HepG2 (cell line): ENCODE results near the gene MCAT. TPM values are rescaled to one million over a fixed set of nuclear protein-coding genes. Genes with fewer than 3 reads are reported as not detected.
A peak's percentile ranks its signal among the peaks of the same experiment; 100 is the strongest.
"Not testable (repeated sequence)": the region's sequence is repeated elsewhere in the genome, so short reads cannot be mapped to it uniquely, and the experiment has no call there.

Experiments used
- ARNTL ChIP-seq: sonication (generic); formaldehyde crosslinking; IDR thresholded peaks from 2 replicates; pipeline ENCODE4 v1.4.0; 2020; ENCODE audit warnings: mild to moderate bottlenecking, missing genetic modification reagents
- BCL6 ChIP-seq: IDR thresholded peaks from 2 replicates; pipeline ENCODE4 v1.6.1; 2016; ENCODE audit warnings: missing genetic modification reagents, missing compliant biosample characterization
- CREB1 ChIP-seq, 2 experiments: fragments of 450-650 bp in 1 of 2; IDR thresholded peaks; 2 replicates each; pipeline ENCODE4 v1.6.1; 2016 to 2017; ENCODE audit warnings: control low read depth in 1 of 2, mild to moderate bottlenecking in 1 of 2, missing compliant biosample characterization in 1 of 2, missing genetic modification characterization in 1 of 2
- CREM ChIP-seq, 2 experiments: sonication (generic) in 1 of 2; formaldehyde crosslinking in 1 of 2; IDR thresholded peaks; 2 replicates each; pipeline versions ENCODE4 v1.4.0 to v1.6.1; 2016 to 2020; ENCODE audit warnings: antibody characterized with exemption in 1 of 2, mild to moderate bottlenecking in 1 of 2, missing genetic modification reagents in 1 of 2
- HOXA5 ChIP-seq: sonication (generic); formaldehyde crosslinking; IDR thresholded peaks from 2 replicates; pipeline ENCODE4 v1.4.0; 2020; ENCODE audit warnings: missing genetic modification reagents
- MAFK ChIP-seq, 2 experiments: IDR thresholded peaks in 1 of 2; conservative IDR thresholded peaks in 1 of 2; 2 replicates each; pipeline ENCODE4 v1.6.1; 2011; ENCODE audit warnings: improper control_type of control experiment in 2 of 2, low read length in 2 of 2
- NCOA2 ChIP-seq: sonication (generic); formaldehyde crosslinking; IDR thresholded peaks from 2 replicates; pipeline ENCODE4 v1.8.0; 2022; ENCODE audit warnings: inconsistent platforms
- NR2C2 ChIP-seq: sonication (generic); formaldehyde crosslinking; IDR thresholded peaks from 2 replicates; pipeline ENCODE4 v1.4.0; 2020; ENCODE audit warnings: missing genetic modification reagents, mild to moderate bottlenecking, moderate library complexity, borderline replicate concordance
- RXRA ChIP-seq: sonication (generic); formaldehyde crosslinking; IDR thresholded peaks from 2 replicates; pipeline ENCODE4 v1.5.1; 2020; ENCODE audit warnings: missing genetic modification reagents
- SALL1 ChIP-seq: sonication (generic); formaldehyde crosslinking; IDR thresholded peaks from 2 replicates; pipeline ENCODE4 v1.8.0; 2022; ENCODE audit warnings: mild to moderate bottlenecking, missing genetic modification reagents
- SAP130 ChIP-seq: IDR thresholded peaks from 2 replicates; pipeline ENCODE4 v1.6.1; 2016; ENCODE audit warnings: low read depth
- SOX13 ChIP-seq, 3 experiments: fragments of 450-650 bp in 1 of 3; sonication (generic) in 1 of 3; formaldehyde crosslinking in 1 of 3; IDR thresholded peaks in 2 of 3; conservative IDR thresholded peaks in 1 of 3; 2 replicates each; pipeline versions ENCODE4 v1.5.0 to v1.6.1; 2016 to 2020; ENCODE audit warnings: antibody characterized with exemption in 1 of 3, mild to moderate bottlenecking in 1 of 3, missing compliant biosample characterization in 1 of 3, missing genetic modification reagents in 1 of 3, moderate library complexity in 1 of 3
- TEAD3 ChIP-seq: optimal IDR thresholded peaks from 2 replicates; pipeline ENCODE3; 2016; ENCODE audit warnings: borderline replicate concordance
- TGIF2 ChIP-seq: IDR thresholded peaks from 2 replicates; pipeline ENCODE4 v1.6.1; 2016; ENCODE audit warnings: control low read depth, missing compliant biosample characterization
- ZBTB7B ChIP-seq: sonication (generic); formaldehyde crosslinking; IDR thresholded peaks from 2 replicates; pipeline ENCODE4 v1.4.0; 2020; ENCODE audit warnings: missing genetic modification reagents
- ZFY ChIP-seq: sonication (generic); formaldehyde crosslinking; IDR thresholded peaks from 2 replicates; pipeline ENCODE4 v1.4.0; 2020; ENCODE audit warnings: missing genetic modification reagents
- ZNF224 ChIP-seq: sonication (generic); formaldehyde crosslinking; IDR thresholded peaks from 2 replicates; pipeline ENCODE4 v1.5.0; 2020; ENCODE audit warnings: mild to moderate bottlenecking, missing genetic modification reagents
- polyA plus RNA-seq, 8 experiments: library from polyadenylated mRNA; depleted of rRNA in 3 of 8; stranded (reverse) in 7 of 8; unstranded in 1 of 8; fragments of >200 nt; fragmentation: Illumina TruSeq in 4 of 8; extraction: Trizol in 4 of 8; gene quantifications; 2 replicates each; pipeline versions ENCODE4 v1.2.1 to v1.2.3, GENCODE V29; 2011 to 2016; ENCODE audit warnings: low read depth in 4 of 8, missing spikeins in 1 of 8, mixed read lengths in 1 of 8; ENCODE audit not compliant: insufficient read depth in 1 of 8
- total RNA-seq, 5 experiments: library from RNA; depleted of rRNA; stranded (reverse); fragments of >200 nt; fragmentation: Illumina TruSeq; extraction: Trizol; gene quantifications; 2 replicates each; pipeline ENCODE4 v1.2.3, GENCODE V29; 2016; ENCODE audit warnings: low read depth in 1 of 5
- TF ChIP-seq, protein P1 (sequence below): sonication (generic); formaldehyde crosslinking; IDR thresholded peaks from 2 replicates; pipeline ENCODE4 v1.4.0; 2020; ENCODE audit warnings: missing genetic modification reagents, borderline replicate concordance
- TF ChIP-seq, protein P2 (sequence below): IDR thresholded peaks from 2 replicates; pipeline ENCODE4 v1.6.1; 2016; ENCODE audit warnings: control low read depth
- TF ChIP-seq, protein P3 (sequence below): sonication (generic); formaldehyde crosslinking; IDR thresholded peaks from 2 replicates; pipeline ENCODE4 v1.9.0; 2022; ENCODE audit warnings: missing genetic modification reagents, mild to moderate bottlenecking, borderline replicate concordance
- TF ChIP-seq, protein P4 (sequence below): sonication (generic); formaldehyde crosslinking; IDR thresholded peaks from 2 replicates; pipeline ENCODE4 v1.4.0; 2020; ENCODE audit warnings: missing genetic modification reagents, borderline replicate concordance

Gene MCAT
- total and polyA plus RNA-seq, 2 of the 13 experiments (the other 11 are each of a cell fraction or from before 2014, with no cell fraction given), result 9.3 to 16.7 TPM

DNA sequence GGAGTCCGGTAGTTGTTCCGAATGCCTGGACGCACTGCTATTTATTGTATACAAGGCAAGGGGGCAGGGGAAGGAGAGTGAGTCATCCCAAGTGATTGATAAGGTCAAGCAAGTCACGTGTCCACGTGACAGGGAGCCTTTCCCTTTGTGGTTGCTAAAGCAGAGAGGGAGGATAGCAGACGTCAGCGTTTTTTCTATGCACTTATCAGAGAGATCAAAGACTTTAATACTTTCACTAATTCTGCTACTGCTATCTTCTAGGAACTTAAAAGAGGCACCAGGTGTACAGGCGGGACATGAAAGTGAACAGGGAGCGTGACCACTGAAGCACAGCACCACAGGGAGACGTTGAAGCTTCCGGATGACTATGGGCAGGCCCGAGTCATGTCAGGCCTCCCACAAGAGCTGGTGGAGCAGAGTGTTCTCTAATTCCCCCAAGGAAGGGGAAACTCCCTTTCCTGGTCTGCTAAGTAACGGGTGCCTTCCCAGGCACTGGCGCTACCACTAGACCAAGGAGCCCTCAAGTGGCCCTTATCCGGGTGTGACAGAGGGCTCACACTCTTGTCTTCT lies 39.1 kb downstream of the MCAT start (continued):
- TF ChIP-seq CREB1 (IDR thresholded peaks at IDR 0.05) (peak; percentile 48; the same call in 1 of the 2 replicates), SALL1 (peak; percentile 46; the same call in 1 of the 2 replicates), SAP130 (peak; percentile 68), HOXA5 (CRISPR knock-in tag) (0 out of 2 replicates have a peak, but pooled peaks have one; percentile 60), CREM (IDR thresholded peaks at IDR 0.05) (peak; percentile 56; the same call in 1 of the 2 replicates), RXRA (peak; percentile 65; the same call in 1 of the 2 replicates), NR2C2 (CRISPR knock-in tag) (peak; percentile 61; the same call in 1 of the 2 replicates), ZNF224 (0 out of 2 replicates have a peak, but pooled peaks have one; percentile 55), ZFY (CRISPR knock-in tag) (peak; percentile 25; the same call in 1 of the 2 replicates), MAFK (conservative IDR thresholded peaks at IDR 0.05 in 1 of 2, IDR thresholded peaks at IDR 0.05 in 1 of 2; ENCODE audit: low read length in 2 of 2) (peak; percentile 97), ZBTB7B (0 out of 2 replicates have a peak, but pooled peaks have one; percentile 21), ARNTL (CRISPR knock-in tag) (peak; percentile 96), SOX13 (IDR thresholded peaks at IDR 0.05) (peak; percentile 70), SOX13 (CRISPR knock-in tag; conservative IDR thresholded peaks at IDR 0.05 in 1 of 2, IDR thresholded peaks at IDR 0.05 in 1 of 2) (peak in 1 of 2 experiments; percentile 83; a peak in 2 of 4 replicates), BCL6 (CRISPR knock-in tag) (peak; percentile 87), TEAD3 (CRISPR knock-in tag) (peak; percentile 31), NCOA2 (CRISPR knock-in tag) (peak; percentile 73; the same call in 1 of the 2 replicates), TGIF2 (peak; percentile 80)
- not testable (repeated sequence) for TF ChIP-seq CREB1, CREM (CRISPR knock-in tag; IDR thresholded peaks at IDR 0.05)
- TF ChIP-seq, protein P1, sequence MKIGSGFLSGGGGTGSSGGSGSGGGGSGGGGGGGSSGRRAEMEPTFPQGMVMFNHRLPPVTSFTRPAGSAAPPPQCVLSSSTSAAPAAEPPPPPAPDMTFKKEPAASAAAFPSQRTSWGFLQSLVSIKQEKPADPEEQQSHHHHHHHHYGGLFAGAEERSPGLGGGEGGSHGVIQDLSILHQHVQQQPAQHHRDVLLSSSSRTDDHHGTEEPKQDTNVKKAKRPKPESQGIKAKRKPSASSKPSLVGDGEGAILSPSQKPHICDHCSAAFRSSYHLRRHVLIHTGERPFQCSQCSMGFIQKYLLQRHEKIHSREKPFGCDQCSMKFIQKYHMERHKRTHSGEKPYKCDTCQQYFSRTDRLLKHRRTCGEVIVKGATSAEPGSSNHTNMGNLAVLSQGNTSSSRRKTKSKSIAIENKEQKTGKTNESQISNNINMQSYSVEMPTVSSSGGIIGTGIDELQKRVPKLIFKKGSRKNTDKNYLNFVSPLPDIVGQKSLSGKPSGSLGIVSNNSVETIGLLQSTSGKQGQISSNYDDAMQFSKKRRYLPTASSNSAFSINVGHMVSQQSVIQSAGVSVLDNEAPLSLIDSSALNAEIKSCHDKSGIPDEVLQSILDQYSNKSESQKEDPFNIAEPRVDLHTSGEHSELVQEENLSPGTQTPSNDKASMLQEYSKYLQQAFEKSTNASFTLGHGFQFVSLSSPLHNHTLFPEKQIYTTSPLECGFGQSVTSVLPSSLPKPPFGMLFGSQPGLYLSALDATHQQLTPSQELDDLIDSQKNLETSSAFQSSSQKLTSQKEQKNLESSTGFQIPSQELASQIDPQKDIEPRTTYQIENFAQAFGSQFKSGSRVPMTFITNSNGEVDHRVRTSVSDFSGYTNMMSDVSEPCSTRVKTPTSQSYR (CRISPR knock-in tag), result peak; percentile 81
- TF ChIP-seq, protein P2, sequence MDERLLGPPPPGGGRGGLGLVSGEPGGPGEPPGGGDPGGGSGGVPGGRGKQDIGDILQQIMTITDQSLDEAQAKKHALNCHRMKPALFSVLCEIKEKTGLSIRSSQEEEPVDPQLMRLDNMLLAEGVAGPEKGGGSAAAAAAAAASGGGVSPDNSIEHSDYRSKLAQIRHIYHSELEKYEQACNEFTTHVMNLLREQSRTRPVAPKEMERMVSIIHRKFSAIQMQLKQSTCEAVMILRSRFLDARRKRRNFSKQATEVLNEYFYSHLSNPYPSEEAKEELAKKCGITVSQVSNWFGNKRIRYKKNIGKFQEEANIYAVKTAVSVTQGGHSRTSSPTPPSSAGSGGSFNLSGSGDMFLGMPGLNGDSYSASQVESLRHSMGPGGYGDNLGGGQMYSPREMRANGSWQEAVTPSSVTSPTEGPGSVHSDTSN (CRISPR knock-in tag), result peak; percentile 55; the same call in 1 of the 2 replicates
- TF ChIP-seq, protein P3, sequence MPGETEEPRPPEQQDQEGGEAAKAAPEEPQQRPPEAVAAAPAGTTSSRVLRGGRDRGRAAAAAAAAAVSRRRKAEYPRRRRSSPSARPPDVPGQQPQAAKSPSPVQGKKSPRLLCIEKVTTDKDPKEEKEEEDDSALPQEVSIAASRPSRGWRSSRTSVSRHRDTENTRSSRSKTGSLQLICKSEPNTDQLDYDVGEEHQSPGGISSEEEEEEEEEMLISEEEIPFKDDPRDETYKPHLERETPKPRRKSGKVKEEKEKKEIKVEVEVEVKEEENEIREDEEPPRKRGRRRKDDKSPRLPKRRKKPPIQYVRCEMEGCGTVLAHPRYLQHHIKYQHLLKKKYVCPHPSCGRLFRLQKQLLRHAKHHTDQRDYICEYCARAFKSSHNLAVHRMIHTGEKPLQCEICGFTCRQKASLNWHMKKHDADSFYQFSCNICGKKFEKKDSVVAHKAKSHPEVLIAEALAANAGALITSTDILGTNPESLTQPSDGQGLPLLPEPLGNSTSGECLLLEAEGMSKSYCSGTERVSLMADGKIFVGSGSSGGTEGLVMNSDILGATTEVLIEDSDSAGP (CRISPR knock-in tag), result 0 out of 2 replicates have a peak, but pooled peaks have one; percentile 26
- TF ChIP-seq, protein P4, sequence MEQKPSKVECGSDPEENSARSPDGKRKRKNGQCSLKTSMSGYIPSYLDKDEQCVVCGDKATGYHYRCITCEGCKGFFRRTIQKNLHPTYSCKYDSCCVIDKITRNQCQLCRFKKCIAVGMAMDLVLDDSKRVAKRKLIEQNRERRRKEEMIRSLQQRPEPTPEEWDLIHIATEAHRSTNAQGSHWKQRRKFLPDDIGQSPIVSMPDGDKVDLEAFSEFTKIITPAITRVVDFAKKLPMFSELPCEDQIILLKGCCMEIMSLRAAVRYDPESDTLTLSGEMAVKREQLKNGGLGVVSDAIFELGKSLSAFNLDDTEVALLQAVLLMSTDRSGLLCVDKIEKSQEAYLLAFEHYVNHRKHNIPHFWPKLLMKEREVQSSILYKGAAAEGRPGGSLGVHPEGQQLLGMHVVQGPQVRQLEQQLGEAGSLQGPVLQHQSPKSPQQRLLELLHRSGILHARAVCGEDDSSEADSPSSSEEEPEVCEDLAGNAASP, result 0 out of 2 replicates have a peak, but pooled peaks have one; percentile 41
